Stimulated activated CD8-positive, alpha-beta memory T cell treated with anti-CD3 and anti-CD28 coated beads, Interleukin-15, amount 100 ng/mL, for 48 hours (primary cell): ENCODE data around the gene BYSL.

ENCODE experiments used
- DNase-seq, 2 donors: peaks; one replicate each; pipeline ENCODE4 v3.0.0-alpha.2; 2020; ENCODE audit warnings: low read depth in 2 of 2

BYSL gene

GRCh38 chr6:41914869-41915530, 6.3 kb upstream of the BYSL start:
- DNase-seq, result no peak

GRCh38 chr6:41917528-41917927, 3.8 kb upstream of the BYSL start:
- no peak for DNase-seq

DNA sequence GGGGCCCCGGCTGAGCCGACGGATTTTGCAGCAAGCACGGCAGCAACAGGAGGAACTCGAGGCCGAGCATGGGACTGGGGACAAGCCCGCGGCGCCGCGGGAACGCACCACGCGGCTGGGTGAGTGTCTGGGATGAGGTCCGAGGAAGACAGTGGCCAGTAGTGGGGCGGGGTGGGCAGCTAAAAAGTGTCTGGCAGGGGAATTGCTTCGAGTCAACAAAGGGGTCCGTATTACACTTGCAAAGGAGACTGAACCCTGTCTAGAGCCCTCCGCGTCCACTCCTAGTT, 356 bp downstream of the BYSL start:
- no peak for DNase-seq

DNA sequence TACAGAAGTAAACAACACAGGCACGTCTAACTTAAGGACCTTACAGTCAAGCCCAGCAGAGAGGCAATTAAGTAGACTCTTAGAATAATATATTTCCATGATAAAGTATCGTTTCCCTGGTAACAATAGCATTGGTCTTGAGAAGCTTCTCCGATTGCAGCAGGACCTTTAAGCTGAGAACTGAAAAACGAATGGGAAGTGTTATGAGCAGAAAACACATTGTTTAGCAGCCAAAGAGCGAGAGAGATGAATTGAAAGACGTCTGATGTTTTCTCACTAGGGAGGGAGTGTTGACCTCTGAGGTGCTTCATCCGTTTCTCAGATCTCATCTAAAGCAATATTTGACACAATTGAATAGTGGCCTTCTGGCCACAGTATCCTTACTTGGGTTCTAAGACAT, 855 bp downstream of the BYSL start:
- DNase-seq, result no peak

GRCh38 chr6:41927253-41927652, 6.0 kb downstream of the BYSL start:
- DNase-seq, result no peak

DNA sequence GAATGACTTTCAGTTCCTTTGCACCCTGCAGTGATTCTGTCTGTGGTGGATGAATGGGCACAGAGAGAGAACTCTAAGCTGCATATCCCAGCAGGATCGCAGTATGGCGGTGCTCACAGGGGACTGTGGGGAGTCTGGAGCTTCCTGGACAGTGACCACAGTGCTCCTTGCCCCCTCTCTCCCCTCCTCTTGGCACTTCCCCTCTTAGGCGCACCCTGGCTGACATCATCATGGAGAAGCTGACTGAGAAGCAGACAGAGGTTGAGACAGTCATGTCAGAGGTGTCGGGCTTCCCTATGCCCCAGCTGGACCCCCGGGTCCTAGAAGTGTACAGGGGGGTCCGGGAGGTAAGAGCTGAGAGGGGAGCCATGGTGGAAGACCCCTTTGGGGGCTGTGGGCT, 8.6 kb downstream of the BYSL start:
- DNase-seq, result no peak

DNA sequence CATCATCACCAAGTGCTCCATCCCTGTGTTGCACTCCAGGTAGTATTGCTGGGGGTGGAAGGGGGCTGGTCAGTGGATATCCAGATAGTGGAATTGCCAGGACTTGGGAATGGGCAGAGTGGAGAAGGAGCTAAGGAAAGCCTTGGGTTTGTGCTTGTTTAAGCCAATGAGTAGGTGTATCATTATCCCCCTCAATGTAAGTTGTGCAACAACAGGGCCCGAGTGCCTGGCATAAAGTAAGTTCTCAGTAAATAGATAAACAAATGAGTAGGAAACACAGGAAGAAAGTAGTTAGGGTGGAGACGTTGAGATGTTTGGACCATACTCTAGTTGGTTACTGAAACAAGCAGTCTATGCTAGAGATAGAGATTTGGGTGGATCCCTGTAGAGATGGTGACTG, 10.5 kb downstream of the BYSL start:
- no peak for DNase-seq

- no peak for DNase-seq
These were observed 11.1 kb downstream of the BYSL start for GRCh38 chr6:41932378-41932777.

GRCh38 chr6:41934278-41935192, 13.2 kb downstream of the BYSL start:
- DNase-seq, result no peak

GRCh38 chr6:41935193-41935574, 13.9 kb downstream of the BYSL start:
- DNase-seq, result no peak

GRCh38 chr6:41935685-41936072, 14.4 kb downstream of the BYSL start:
- DNase-seq, result no peak

DNA sequence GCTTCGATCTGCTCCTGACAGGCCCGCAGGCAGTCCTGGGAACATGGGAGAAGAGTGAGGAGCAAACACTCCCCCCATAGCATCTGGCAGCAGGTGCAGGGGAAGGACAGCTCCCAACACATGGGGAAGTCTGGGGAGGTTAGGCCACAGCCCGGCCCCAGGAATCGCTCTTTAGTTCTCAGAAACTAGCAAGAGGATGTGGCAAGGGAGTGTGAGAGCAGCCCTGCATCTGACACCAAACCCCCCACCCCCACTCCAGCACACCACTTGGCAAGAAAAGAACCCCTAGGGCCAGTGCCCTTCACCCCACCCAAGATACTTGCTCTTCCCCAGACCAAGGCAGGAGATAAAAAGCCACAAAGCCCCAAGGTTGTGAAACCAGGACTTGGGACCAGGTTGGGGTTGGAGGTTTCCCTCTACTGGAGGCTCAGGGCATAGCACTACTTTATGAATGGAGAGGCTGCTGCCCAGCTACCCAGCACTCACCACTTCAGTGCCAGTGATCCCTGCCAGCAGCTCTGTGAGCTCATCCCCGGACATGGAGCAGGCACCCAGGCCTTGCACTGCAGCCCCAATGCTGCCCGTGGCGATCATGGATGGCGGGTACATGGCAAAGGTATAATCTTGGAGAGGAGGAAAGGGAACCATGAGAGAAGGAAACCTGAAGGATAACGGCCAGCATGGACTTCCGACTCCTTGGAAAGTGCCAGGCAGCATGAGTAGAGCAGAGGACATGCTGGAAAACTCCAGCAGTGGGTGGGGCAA, 15.0 kb downstream of the BYSL start:
- DNase-seq, result peak; percentile 75 to 85

DNA sequence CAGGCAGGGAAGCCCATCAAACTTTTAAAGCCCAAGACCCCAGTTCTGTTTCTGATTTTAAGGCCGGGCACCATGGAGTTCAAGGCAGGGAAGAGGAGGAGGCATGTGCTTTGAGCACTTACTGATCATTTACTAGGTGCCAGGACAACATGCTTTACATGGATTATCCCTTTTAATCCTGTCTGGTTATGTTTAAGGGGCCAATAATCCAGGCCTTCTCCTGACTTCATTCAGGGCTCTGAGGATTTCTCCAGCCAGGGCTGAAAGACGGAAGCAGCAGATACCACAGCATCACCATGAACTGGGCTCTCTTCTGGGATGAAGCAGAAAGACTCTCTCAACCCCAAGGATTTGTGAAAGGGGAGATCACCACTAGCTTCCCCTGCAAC, 16.2 kb downstream of the BYSL start:
- DNase-seq, result no peak

- no peak for DNase-seq
These were observed 16.7 kb downstream of the BYSL start for GRCh38 chr6:41937861-41938574.

GRCh38 chr6:41938590-41939175, 17.4 kb downstream of the BYSL start:
- no peak for DNase-seq

DNA sequence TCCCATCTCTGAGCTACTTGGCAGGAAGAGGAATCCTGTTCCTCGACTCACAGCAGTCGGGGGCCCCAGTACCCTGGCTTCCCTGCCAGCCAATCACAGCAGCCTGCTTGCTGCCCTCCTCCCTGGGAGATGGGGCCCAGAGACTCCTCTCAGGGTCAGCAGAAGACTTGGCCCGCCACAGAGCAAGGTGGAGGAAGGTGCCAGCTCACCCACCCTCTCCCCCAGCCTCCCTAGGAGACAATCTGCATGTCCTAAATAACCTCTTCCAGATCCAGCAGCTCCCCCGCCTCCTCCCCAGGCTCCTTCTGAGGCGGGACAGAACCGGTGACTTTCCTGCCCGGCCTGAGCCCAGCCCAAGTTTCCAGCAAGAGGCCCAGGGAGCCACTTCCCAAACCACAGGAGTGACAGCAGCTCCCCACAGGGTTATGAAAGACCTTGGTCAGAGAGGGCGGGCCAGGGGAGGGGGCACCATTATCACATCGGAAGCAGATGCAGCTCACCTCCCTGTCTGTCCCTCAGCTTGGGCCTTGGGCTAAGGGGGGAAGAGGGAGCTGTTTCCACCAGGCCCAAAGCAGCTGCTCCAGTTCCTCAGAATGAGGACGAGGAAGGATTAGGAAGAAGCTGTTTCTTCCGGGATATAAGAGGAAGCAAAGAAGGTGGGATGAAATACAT, 18.0 kb downstream of the BYSL start:
- DNase-seq, result no peak

GRCh38 chr6:41939848-41940758, 18.8 kb downstream of the BYSL start:
- DNase-seq, result no peak

GRCh38 chr6:41940759-41941279, 19.5 kb downstream of the BYSL start:
- DNase-seq, result no peak

DNA sequence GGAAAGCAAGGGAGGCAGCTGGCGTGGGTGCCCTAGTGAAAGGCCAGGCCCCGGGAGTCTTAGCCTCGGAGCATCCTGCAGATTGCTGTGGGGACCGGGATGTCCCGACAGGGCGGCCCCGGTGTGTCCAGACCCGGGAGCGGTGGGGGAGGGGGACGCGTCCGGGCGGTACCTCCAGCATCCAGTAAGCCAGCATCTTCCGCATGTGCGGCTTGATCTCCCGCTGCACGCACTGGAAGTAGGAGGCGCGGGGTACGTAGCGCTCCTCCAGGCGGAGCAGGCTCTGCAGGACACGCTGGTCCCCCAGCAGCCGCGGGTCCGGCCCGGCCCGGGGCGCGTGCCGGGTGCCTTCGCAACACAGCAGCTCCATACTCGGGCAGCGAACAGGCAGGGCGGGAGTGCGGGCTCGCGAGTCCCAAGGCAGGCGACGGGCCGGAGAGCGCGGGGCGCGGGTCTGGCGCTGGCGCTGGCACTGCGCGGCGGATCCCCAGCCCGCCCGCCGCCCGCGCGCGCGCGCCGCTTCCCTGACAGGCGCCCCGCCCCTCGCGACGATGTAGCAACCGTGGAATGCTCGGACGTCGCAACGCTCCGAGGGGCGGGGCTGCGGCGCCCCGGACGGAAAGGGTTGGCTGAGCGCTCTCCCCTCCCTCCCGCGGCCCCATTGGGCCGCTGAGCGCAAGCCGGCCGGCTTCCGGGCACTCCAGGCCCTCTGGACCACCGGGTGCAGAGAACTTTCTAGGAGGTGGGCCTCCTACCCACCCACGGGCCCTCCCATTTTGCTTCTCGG, 20.2 kb downstream of the BYSL start, which contains the start of gene CCND3:
CCND3 (minus strand) TSS at position 529 of the 787 bp plus-strand sequence; CDS start at position 370, 159 bp downstream.
- DNase-seq, result peak; percentile 92
